Gastrocnemius medialis (tissue), 4 donors: ENCODE data around the gene PID1. TPM values are rescaled to one million over a fixed set of nuclear protein-coding genes. Genes with fewer than 3 reads are reported as not detected.

Source experiments
- ATAC-seq, 2 donors: fragments of 150-250 bp; one replicate each; pipeline ENCODE4 v1.9.1; 2016
- DNase-seq, 2 donors: peaks; one replicate each; pipeline ENCODE4 v3.0.0-alpha.2; 2019
- H3K27ac ChIP-seq, 4 donors: fragments of 200-600 bp; sonication (generic); 1 replicate in 1 of 4; 2 replicates in 3 of 4; pipeline ENCODE4 v1.5.1; 2016 to 2018; ENCODE audit warnings: mild to moderate bottlenecking in 2 of 4, moderate library complexity in 1 of 4
- H3K27me3 ChIP-seq, 3 donors: fragments of 200-600 bp; sonication (generic) in 2 of 3; 1 replicate in 1 of 3; 2 replicates in 2 of 3; pipeline versions ENCODE4 v1.5.1 to v1.6.0; 2016 to 2019; ENCODE audit warnings: mild to moderate bottlenecking in 1 of 3, moderate library complexity in 1 of 3
- H3K36me3 ChIP-seq, 2 donors: fragments of 200-600 bp; sonication (generic) in 1 of 2; one replicate each; pipeline ENCODE4 v1.5.1; 2017 to 2018
- H3K4me1 ChIP-seq, 2 donors: fragments of 200-600 bp; sonication (generic) in 1 of 2; one replicate each; pipeline ENCODE4 v1.5.1; 2016 to 2017; ENCODE audit warnings: mild to moderate bottlenecking in 2 of 2
- H3K4me3 ChIP-seq, 4 donors: fragments of 200-600 bp; sonication (generic) in 3 of 4; 1 replicate in 1 of 4; 2 replicates in 3 of 4; pipeline ENCODE4 v1.5.1; 2016 to 2019; ENCODE audit warnings: mild to moderate bottlenecking in 2 of 4
- H3K9me3 ChIP-seq, 3 donors: fragments of 200-600 bp; sonication (generic) in 2 of 3; 1 replicate in 1 of 3; 2 replicates in 2 of 3; pipeline ENCODE4 v1.5.1; 2016 to 2019
- POLR2A ChIP-seq, 2 donors: fragments of 450-650 bp; IDR thresholded peaks; one replicate each; pipeline ENCODE4 v1.6.1; 2017; ENCODE audit warnings: antibody characterized with exemption in 2 of 2, mild to moderate bottlenecking in 2 of 2, moderate library complexity in 2 of 2
- in situ Hi-C, 4 donors: fragments of 200-750 bp; cut with MboI; loops; one replicate each; pipeline versions ENCODE4 v1.15.0 to v1.8.0; 2017; ENCODE audit warnings: low sequenced_read_pairs in 4 of 4
- intact Hi-C: fragments of 100-400 bp; cut with DNase I; formaldehyde crosslinking; loops from one replicate; pipeline ENCODE4 v1.15.1; 2023; ENCODE audit warnings: low total_unique reads
- total RNA-seq, 4 donors: library from RNA; depleted of rRNA; stranded (reverse); fragments of >200 nt; gene quantifications; one replicate each; pipeline versions ENCODE4 v1.1.0 to v1.2.3, GENCODE V29; 2016
- TF ChIP-seq, protein P1 (sequence below), 5 experiments: fragments of 450-650 bp in 3 of 5; fragments of 200-600 bp in 2 of 5; sonication (generic) in 2 of 5; IDR thresholded peaks in 4 of 5; conservative IDR thresholded peaks in 1 of 5; 1 replicate in 4 of 5; 2 replicates in 1 of 5; pipeline ENCODE4 v1.5.1; 2016 to 2019; ENCODE audit warnings: antibody characterized with exemption in 5 of 5, mild to moderate bottlenecking in 3 of 5, moderate library complexity in 3 of 5

PID1 gene
- total RNA-seq, 4 donors from 2014 or later = 11.3 to 24.3 (median 19.5) TPM

DNA sequence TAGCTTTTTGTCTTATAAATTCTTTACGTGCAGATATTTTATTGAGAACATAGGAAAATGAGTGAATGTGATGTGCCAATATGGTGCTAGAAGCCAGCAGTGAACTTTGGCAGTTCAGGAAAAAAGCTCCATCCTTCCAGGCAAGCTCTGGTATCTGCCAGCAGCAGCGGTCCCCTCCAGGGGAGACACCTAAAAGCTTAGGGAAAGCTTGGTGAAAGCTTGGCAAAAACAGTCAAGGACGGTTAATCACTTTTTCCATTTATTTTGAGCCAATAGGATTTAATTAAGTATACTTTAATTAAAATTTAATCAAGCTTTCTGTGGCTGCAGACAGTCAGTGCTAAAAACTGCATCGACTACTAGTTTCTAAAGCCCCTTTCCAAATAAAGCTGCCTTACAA lies 60.4 kb downstream of the PID1 start:
- no peak for ATAC-seq
- TF ChIP-seq, protein P1, sequence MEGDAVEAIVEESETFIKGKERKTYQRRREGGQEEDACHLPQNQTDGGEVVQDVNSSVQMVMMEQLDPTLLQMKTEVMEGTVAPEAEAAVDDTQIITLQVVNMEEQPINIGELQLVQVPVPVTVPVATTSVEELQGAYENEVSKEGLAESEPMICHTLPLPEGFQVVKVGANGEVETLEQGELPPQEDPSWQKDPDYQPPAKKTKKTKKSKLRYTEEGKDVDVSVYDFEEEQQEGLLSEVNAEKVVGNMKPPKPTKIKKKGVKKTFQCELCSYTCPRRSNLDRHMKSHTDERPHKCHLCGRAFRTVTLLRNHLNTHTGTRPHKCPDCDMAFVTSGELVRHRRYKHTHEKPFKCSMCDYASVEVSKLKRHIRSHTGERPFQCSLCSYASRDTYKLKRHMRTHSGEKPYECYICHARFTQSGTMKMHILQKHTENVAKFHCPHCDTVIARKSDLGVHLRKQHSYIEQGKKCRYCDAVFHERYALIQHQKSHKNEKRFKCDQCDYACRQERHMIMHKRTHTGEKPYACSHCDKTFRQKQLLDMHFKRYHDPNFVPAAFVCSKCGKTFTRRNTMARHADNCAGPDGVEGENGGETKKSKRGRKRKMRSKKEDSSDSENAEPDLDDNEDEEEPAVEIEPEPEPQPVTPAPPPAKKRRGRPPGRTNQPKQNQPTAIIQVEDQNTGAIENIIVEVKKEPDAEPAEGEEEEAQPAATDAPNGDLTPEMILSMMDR (IDR thresholded peaks at IDR 0.05 in 4 of 5, conservative IDR thresholded peaks at IDR 0.05 in 1 of 5) = no peak
- no peak for TF ChIP-seq POLR2A (IDR thresholded peaks at IDR 0.05)
- no peak overlapping the region for H3K27ac ChIP-seq
- no peaks in the 10 kb centered on the region for H3K27me3 ChIP-seq
- in situ Hi-C loops (no loop called here), intact Hi-C loops (no loop called here)
- H3K36me3 ChIP-seq = no peaks in the 10 kb centered on the region
- H3K9me3 ChIP-seq = no peaks in the 10 kb centered on the region
- H3K4me1 ChIP-seq = no peaks in the 10 kb centered on the region
- DNase-seq = no peak
- H3K4me3 ChIP-seq = no peak overlapping the region

DNA sequence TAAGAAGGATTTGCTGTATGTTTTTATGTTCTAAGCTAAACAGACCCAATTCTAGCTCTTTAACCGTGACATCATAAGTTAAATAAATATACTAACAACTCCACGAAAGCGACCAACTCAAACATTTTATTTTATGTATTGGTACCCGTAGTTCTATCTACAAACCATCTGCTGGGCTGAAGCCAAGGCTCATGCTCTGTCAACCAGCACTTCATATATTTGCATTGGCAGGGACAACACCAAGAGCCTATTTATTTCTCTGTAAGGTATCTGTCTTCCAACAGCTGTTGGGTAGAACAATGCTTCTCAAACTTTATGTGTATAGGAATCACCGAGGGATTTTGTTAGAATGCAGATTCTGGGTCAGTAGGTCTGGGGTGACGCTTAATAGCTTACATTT lies 64.5 kb downstream of the PID1 start:
- in situ Hi-C loops = no loop called here
- DNase-seq (no peak), ATAC-seq (no peak)
- no peak for TF ChIP-seq POLR2A (IDR thresholded peaks at IDR 0.05)
- TF ChIP-seq, protein P1 (IDR thresholded peaks at IDR 0.05 in 4 of 5, conservative IDR thresholded peaks at IDR 0.05 in 1 of 5) = no peak
- Histone ChIP-seq H3K27ac (no peak overlapping the region), H3K4me3 (no peak overlapping the region), H3K9me3 (no peaks in the 10 kb centered on the region), H3K36me3 (no peaks in the 10 kb centered on the region), H3K4me1 (no peaks in the 10 kb centered on the region), H3K27me3 (no peaks in the 10 kb centered on the region)
- intact Hi-C loops = no loop called here

DNA sequence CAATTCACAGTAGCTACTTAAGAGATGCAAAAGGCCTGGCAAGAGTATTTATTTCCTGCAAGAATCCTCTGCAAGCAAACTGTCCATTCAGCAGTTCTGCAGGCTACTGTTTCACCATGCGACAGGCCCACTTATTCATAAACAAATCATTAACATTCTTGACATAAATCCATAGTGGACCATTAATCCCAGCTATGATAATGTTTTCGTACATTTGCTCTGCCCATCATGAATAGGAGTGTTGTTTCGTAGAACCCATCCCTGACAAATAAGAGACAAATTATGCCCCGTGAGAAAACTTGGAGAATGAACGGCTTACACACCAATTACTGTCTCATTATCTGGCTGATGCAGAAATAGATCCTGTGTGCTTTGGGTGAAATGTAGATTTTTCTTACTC lies 65.4 kb downstream of the PID1 start:
- DNase-seq (no peak), ATAC-seq (no peak)
- H3K9me3 ChIP-seq = no peaks in the 10 kb centered on the region
- no peak overlapping the region for H3K4me3 ChIP-seq
- no peak for TF ChIP-seq POLR2A (IDR thresholded peaks at IDR 0.05)
- TF ChIP-seq, protein P1 (IDR thresholded peaks at IDR 0.05 in 4 of 5, conservative IDR thresholded peaks at IDR 0.05 in 1 of 5) = no peak
- in situ Hi-C loops (no loop called here), intact Hi-C loops (no loop called here)
- no peaks in the 10 kb centered on the region for H3K27me3 ChIP-seq
- H3K27ac ChIP-seq = no peak overlapping the region
- no peaks in the 10 kb centered on the region for H3K36me3 ChIP-seq
- no peaks in the 10 kb centered on the region for H3K4me1 ChIP-seq

DNA sequence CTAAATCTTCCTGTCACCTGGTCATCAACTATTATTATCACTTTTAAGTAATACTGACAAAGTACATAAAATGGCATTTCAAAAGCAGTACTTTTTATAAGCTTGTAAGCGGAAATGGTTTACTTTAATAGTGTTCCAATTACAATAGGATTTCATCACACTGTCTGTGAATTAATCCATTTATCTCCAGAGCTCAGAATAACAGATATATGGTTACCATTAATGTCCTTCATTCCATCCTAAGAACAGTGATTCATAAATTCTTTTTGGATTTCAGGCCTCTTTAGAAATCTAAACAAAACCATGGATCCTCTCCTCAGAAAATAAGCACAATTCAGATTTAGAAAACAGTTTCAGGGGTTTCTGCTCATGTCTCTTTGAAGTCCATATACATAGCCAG lies 68.4 kb downstream of the PID1 start:
- Histone ChIP-seq H3K36me3 (no peaks in the 10 kb centered on the region), H3K27ac (no peak overlapping the region), H3K9me3 (no peaks in the 10 kb centered on the region), H3K4me3 (no peak overlapping the region), H3K27me3 (no peaks in the 10 kb centered on the region), H3K4me1 (no peaks in the 10 kb centered on the region)
- intact Hi-C loops (no loop called here), in situ Hi-C loops (no loop called here)
- no peak for DNase-seq
- TF ChIP-seq POLR2A (IDR thresholded peaks at IDR 0.05) = no peak
- TF ChIP-seq, protein P1 (IDR thresholded peaks at IDR 0.05 in 4 of 5, conservative IDR thresholded peaks at IDR 0.05 in 1 of 5) = no peak
- no peak for ATAC-seq

GRCh38 chr2:229201521-229201920 lies 69.6 kb downstream of the PID1 start:
- ATAC-seq = no peak

More at GRCh38 chr2:229201521-229201920, 69.6 kb downstream of the PID1 start:
- TF ChIP-seq POLR2A (IDR thresholded peaks at IDR 0.05) = no peak
- TF ChIP-seq, protein P1 (IDR thresholded peaks at IDR 0.05 in 4 of 5, conservative IDR thresholded peaks at IDR 0.05 in 1 of 5) = no peak
- DNase-seq = no peak
- Histone ChIP-seq H3K36me3 (no peaks in the 10 kb centered on the region), H3K27me3 (no peaks in the 10 kb centered on the region), H3K4me1 (no peaks in the 10 kb centered on the region), H3K27ac (no peak overlapping the region), H3K4me3 (no peak overlapping the region), H3K9me3 (no peaks in the 10 kb centered on the region)
- in situ Hi-C loops = no loop called here
- intact Hi-C loops = no loop called here
